DND-41 (cell line): ENCODE results near the gene GNAO1.

Experiments used
- CTCF ChIP-seq: IDR thresholded peaks from 2 replicates; pipeline ENCODE4 v1.5.1; 2012; ENCODE audit warnings: borderline replicate concordance, low read length, moderate library complexity, mild to moderate bottlenecking; ENCODE audit not compliant: poor library complexity, severe bottlenecking; ENCODE audit errors: extremely low read depth
- EZH2 ChIP-seq: IDR thresholded peaks from 3 replicates; pipeline ENCODE4 v1.6.1; 2012; ENCODE audit warnings: borderline replicate concordance, low read depth, mild to moderate bottlenecking, moderate library complexity, low read length, inconsistent platforms; ENCODE audit not compliant: severe bottlenecking

- TF ChIP-seq CTCF = no peak
- no peak for TF ChIP-seq EZH2
These were observed 50.3 kb downstream of the GNAO1 start for GRCh38 chr16:56241596-56241995.
